Esophagus muscularis mucosa (tissue), 4 donors: ENCODE measurements around the gene SCAF11.

Source experiments
- EP300 ChIP-seq: sonication (generic); formaldehyde crosslinking; IDR thresholded peaks from one replicate; pipeline ENCODE4 v1.6.1; 2017; ENCODE audit warnings: antibody characterized with exemption
- POLR2A ChIP-seq: fragments of 450-650 bp; IDR thresholded peaks from one replicate; pipeline ENCODE4 v1.6.1; 2017; ENCODE audit warnings: antibody characterized with exemption, moderate library complexity, mild to moderate bottlenecking, low read depth
- POLR2AphosphoS5 ChIP-seq, 2 donors: sonication (generic); formaldehyde crosslinking; IDR thresholded peaks; one replicate each; pipeline ENCODE4 v1.6.1; 2017; ENCODE audit warnings: antibody characterized with exemption in 2 of 2
- TF ChIP-seq, protein P1 (sequence below), 3 experiments: fragments of 200-600 bp in 2 of 3; fragments of 450-650 bp in 1 of 3; sonication (generic) in 2 of 3; IDR thresholded peaks; one replicate each; pipeline ENCODE4 v1.5.1; 2017 to 2019; ENCODE audit warnings: antibody characterized with exemption in 3 of 3, mild to moderate bottlenecking in 2 of 3, moderate library complexity in 1 of 3

DNA sequence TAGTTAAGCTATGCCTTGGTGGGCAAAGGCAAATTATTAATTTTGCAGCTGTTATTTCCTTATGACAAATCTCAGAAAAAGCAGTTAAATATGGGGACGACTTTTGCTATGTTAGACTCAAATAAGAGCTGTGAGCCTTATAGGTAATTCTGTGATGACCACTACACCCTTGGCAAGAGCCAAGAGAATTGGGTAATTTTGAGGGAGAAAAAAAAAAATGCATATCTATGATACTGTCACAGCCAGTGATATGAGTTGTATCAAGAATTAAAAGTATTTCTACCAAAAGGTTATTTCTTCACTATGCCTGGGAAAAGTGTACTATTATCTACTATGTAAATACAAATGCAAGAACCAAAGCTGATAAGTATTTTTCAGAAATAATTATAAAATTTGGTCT is 43.9 kb downstream of the SCAF11 start:
- no peak for TF ChIP-seq POLR2A
- TF ChIP-seq, protein P1, sequence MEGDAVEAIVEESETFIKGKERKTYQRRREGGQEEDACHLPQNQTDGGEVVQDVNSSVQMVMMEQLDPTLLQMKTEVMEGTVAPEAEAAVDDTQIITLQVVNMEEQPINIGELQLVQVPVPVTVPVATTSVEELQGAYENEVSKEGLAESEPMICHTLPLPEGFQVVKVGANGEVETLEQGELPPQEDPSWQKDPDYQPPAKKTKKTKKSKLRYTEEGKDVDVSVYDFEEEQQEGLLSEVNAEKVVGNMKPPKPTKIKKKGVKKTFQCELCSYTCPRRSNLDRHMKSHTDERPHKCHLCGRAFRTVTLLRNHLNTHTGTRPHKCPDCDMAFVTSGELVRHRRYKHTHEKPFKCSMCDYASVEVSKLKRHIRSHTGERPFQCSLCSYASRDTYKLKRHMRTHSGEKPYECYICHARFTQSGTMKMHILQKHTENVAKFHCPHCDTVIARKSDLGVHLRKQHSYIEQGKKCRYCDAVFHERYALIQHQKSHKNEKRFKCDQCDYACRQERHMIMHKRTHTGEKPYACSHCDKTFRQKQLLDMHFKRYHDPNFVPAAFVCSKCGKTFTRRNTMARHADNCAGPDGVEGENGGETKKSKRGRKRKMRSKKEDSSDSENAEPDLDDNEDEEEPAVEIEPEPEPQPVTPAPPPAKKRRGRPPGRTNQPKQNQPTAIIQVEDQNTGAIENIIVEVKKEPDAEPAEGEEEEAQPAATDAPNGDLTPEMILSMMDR (IDR thresholded peaks at IDR 0.05): no peak
- TF ChIP-seq EP300: no peak
- TF ChIP-seq POLR2AphosphoS5 (IDR thresholded peaks at IDR 0.05): no peak
